Thoracic aorta (tissue), 2 donors: Measurements from ENCODE around the gene RAB31. TPM values are rescaled to one million over a fixed set of nuclear protein-coding genes. Genes with fewer than 3 reads are reported as not detected.

Experiments
- ATAC-seq: fragments of 150-250 bp; one replicate; pipeline ENCODE4 v1.8.0; 2017; ENCODE audit warnings: low read depth; ENCODE audit not compliant: insufficient number of reproducible peaks, low FRiP score
- DNase-seq: peaks from one replicate; pipeline ENCODE4 v3.0.0-alpha.2; 2020; ENCODE audit warnings: low spot score
- H3K27ac ChIP-seq, 2 donors: fragments of 200-600 bp; sonication (generic); 1 replicate in 1 of 2; 2 replicates in 1 of 2; pipeline ENCODE4 v1.5.1; 2016; ENCODE audit warnings: mild to moderate bottlenecking in 2 of 2, moderate library complexity in 2 of 2
- H3K27me3 ChIP-seq: fragments of 200-600 bp; sonication (generic); replicated peaks from 2 replicates; pipeline ENCODE4 v1.6.0; 2016; ENCODE audit warnings: mild to moderate bottlenecking; ENCODE audit not compliant: insufficient read depth
- H3K36me3 ChIP-seq: fragments of 200-600 bp; sonication (generic); one replicate; pipeline ENCODE4 v1.5.1; 2016
- H3K4me1 ChIP-seq, 2 donors: fragments of 200-600 bp; sonication (generic); 1 replicate in 1 of 2; 2 replicates in 1 of 2; pipeline versions ENCODE4 v1.5.1 to v1.6.0; 2016; ENCODE audit warnings: low read depth in 2 of 2, mild to moderate bottlenecking in 1 of 2; ENCODE audit not compliant: control insufficient read depth in 1 of 2
- H3K4me3 ChIP-seq: fragments of 200-600 bp; sonication (generic); 2 replicates; pipeline ENCODE4 v1.5.1; 2016; ENCODE audit warnings: mild to moderate bottlenecking
- H3K9me3 ChIP-seq: fragments of 200-600 bp; sonication (generic); 2 replicates; pipeline ENCODE4 v1.5.1; 2016
- total RNA-seq, 2 donors: library from RNA; depleted of rRNA; stranded (reverse); fragments of >200 nt; gene quantifications; one replicate each; pipeline versions ENCODE4 v1.1.0 to v1.2.3, GENCODE V29; 2016
- TF ChIP-seq, protein P1 (sequence below): fragments of 200-600 bp; sonication (generic); IDR thresholded peaks from one replicate; pipeline ENCODE4 v1.5.1; 2019; ENCODE audit warnings: antibody characterized with exemption

RAB31 gene
- total RNA-seq, 2 donors from 2014 or later = 92.9 to 110 TPM

DNA sequence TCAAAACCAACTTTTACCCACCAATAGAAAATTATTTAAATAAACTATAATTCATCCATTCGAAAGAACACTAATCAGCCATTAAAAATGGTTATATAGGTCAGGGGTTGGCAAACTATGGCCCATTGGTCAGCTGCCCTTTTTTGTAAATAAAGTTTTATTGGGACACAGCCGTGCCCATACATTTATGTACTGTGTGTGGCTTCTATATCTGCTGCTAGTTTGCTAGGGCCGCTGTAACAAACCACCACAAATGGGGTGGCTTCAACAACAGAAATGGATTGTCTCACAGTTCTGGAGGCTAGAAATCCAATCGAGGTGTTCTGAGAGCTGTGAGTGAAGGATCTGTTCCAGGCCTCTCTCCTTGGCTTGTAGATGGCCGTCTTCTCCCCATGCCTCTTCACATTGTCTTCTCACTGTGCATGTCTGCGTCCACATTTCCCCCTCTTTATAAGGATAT is 170.7 kb downstream of the RAB31 start:
- H3K4me3 ChIP-seq = no peak overlapping the region
- H3K36me3 ChIP-seq = no peaks in the 10 kb centered on the region
- TF ChIP-seq, protein P1, sequence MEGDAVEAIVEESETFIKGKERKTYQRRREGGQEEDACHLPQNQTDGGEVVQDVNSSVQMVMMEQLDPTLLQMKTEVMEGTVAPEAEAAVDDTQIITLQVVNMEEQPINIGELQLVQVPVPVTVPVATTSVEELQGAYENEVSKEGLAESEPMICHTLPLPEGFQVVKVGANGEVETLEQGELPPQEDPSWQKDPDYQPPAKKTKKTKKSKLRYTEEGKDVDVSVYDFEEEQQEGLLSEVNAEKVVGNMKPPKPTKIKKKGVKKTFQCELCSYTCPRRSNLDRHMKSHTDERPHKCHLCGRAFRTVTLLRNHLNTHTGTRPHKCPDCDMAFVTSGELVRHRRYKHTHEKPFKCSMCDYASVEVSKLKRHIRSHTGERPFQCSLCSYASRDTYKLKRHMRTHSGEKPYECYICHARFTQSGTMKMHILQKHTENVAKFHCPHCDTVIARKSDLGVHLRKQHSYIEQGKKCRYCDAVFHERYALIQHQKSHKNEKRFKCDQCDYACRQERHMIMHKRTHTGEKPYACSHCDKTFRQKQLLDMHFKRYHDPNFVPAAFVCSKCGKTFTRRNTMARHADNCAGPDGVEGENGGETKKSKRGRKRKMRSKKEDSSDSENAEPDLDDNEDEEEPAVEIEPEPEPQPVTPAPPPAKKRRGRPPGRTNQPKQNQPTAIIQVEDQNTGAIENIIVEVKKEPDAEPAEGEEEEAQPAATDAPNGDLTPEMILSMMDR = no peak
- no peaks in the 10 kb centered on the region for H3K9me3 ChIP-seq
- DNase-seq = no peak
- H3K27me3 ChIP-seq = no peaks in the 10 kb centered on the region
- H3K27ac ChIP-seq = no peak overlapping the region
- no peak for ATAC-seq
- H3K4me1 ChIP-seq = peaks cover 6% of the 10 kb centered on the region in 2 donors

DNA sequence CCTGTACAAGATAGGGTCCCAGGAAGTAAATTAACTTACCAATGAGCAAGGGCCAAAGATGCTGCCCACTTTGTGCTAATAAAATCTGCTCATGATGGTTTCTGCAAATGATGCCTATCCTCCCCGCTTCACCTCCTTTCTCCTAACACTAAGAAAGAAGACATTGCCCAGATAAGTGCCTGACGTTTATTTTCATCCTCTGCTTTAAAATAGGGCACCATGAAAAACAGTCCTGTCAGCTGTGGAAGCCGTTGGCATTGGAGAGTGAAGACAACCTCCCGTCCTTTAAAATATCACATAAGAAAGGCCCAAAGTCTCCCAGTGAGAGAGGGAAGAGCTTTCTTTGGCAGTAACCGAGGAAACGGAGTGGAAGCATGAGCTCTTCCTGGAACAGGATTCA is 176.0 kb downstream of the RAB31 start:
- no peak for DNase-seq
- ATAC-seq = no peak
- H3K4me3 ChIP-seq = no peak overlapping the region
- TF ChIP-seq, protein P1 = no peak
- H3K36me3 ChIP-seq = no peaks in the 10 kb centered on the region
- no peak overlapping the region for H3K27ac ChIP-seq
- H3K4me1 ChIP-seq = peaks cover 0 to 2% of the 10 kb centered on the region in 2 donors
- H3K9me3 ChIP-seq = no peaks in the 10 kb centered on the region
- H3K27me3 ChIP-seq = no peaks in the 10 kb centered on the region

DNA sequence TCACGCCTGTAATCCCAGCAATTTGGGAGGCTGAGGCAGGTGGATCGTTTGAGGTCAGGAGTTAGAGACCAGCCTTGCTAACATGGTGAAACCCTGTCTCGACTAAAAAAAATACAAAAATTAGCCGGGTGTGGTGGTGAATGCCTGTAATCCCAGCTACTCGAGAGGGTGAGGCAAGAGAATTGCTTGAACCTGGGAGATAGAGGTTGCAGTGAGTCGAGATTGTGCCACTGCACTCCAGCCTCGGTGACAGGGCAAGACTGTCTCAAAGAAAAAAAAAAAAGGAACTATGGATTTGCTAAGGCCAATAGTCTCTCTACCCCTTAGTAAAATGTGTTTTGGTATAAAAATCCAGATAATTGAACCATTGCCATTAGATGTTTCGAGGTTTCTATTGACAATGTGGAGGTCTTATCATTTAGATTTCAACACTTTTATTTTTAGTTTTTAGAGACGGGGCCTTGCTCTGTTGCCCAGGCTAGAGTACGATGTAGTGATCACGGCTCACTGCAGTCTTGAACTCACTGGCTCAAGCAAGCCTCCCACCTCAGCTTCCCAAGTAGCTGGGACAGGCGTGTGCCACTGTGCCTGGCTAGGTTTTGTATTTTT is 176.5 kb downstream of the RAB31 start:
- no peak for DNase-seq
- no peaks in the 10 kb centered on the region for H3K27me3 ChIP-seq
- H3K36me3 ChIP-seq = no peaks in the 10 kb centered on the region
- TF ChIP-seq, protein P1 = no peak
- H3K4me1 ChIP-seq = peaks cover 0 to 2% of the 10 kb centered on the region in 2 donors
- no peak for ATAC-seq
- H3K27ac ChIP-seq = no peak overlapping the region
- no peaks in the 10 kb centered on the region for H3K9me3 ChIP-seq
- H3K4me3 ChIP-seq = no peak overlapping the region

DNA sequence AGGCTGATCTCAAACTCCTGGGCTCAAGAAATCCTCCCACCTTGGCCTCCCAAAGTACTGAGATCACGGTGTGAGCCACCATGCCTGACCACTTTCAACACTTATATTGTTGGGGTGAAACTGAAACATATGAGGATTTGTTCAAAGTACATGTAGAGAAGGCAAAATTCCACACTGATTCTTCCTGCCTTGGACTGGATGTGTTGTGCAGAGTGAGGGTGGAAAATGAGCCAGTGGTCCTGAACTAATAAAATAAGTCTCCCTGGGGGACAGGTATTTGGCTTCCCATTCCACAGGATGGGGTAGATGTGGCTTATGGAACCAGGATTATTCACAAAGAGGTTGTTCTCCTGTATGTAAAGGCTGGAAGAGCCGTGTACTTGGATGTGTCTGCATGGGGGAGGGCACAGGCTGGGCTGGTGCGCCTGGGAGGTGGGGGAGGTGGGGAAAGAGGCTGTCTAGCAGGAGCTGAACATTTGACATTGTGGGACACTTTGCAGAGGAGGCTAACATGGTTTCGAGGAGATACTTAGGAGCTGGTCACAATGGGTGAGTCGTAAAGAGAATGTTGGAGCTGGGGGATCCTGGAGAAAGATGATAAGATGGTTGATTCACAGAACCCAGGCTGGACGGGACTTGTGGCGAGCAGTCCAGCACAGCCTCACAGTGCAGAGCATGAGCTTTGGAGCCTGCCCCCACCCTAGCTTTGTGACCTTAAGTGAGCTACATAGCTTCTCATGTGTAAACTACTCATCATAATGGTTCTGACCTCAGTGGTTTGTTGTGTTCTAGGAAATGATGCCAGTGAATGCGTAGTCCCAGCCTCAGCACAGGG is 177.3 kb downstream of the RAB31 start, which contains the start of gene TXNDC2:
TXNDC2 (plus strand) TSS at position 804 of the 835 bp plus-strand sequence. CDS start 708 bp downstream, outside the sequence.
- DNase-seq (no peak), ATAC-seq (no peak)
- no peaks in the 10 kb centered on the region for H3K36me3 ChIP-seq
- no peak within 1 kb of the TSS for H3K27ac ChIP-seq
- TF ChIP-seq, protein P1 = no peak
- H3K4me3 ChIP-seq = no peak within 1 kb of the TSS
- H3K9me3 ChIP-seq = no peaks in the 10 kb centered on the region
- peaks cover 0 to 2% of the 10 kb centered on the region in 2 donors for H3K4me1 ChIP-seq
- no peaks in the 10 kb centered on the region for H3K27me3 ChIP-seq

DNA sequence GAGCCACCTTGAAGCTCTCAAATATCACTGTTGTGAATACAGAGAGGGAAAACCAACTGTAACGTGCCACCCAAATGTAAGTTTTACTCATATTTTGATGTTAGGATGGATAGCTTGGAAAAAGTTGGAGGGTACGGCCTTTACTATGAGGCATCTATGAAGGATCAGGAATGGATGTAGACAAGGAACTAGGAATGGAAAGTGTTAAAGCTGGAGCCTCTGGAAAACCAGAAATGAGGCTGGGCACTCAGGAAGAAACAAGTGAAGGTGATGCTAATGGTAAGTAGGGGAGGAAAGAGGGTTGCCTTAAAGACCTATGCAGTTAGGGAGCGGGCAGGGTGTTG is 177.9 kb downstream of the RAB31 start:
- DNase-seq (no peak), ATAC-seq (no peak)
- no peak overlapping the region for H3K4me3 ChIP-seq
- H3K4me1 ChIP-seq = peaks cover 0 to 2% of the 10 kb centered on the region in 2 donors
- H3K27ac ChIP-seq = no peak overlapping the region
- TF ChIP-seq, protein P1 = no peak
- no peaks in the 10 kb centered on the region for H3K36me3 ChIP-seq
- no peaks in the 10 kb centered on the region for H3K27me3 ChIP-seq
- H3K9me3 ChIP-seq = no peaks in the 10 kb centered on the region
